Measurements from ENCODE around the gene LRCH1.
A peak's percentile ranks its signal among the peaks of the same experiment; 100 is the strongest.

Gene LRCH1

GRCh38 chr13:46546084-46546768, 6.7 kb upstream of the LRCH1 start:
- H3K23ac ChIP-seq (ENCODE audit: low read depth, low read length, poor library complexity): no peak overlapping the region
- WGBS, 2 donors (ENCODE audit: extremely low coverage in 2 of 2, insufficient read length in 2 of 2, insufficient replicate concordance in 1 of 2): no CpG with 5 or more reads among the region's 8 CpGs
- no peak overlapping the region for H4K8ac ChIP-seq (ENCODE audit: low read depth, low read length)
- H2BK120ac ChIP-seq (ENCODE audit: low read depth, low read length): no peak overlapping the region
- no peak overlapping the region for H3K4me2 ChIP-seq (ENCODE audit: insufficient read depth, low read length, poor library complexity, severe bottlenecking)
- DNase-seq (ENCODE audit: low spot score): no peak
- no peaks in the 10 kb centered on the region for H3K9me3 ChIP-seq (replicated peaks in 1 of 2; ENCODE audit: control insufficient read depth in 2 of 2, insufficient read depth in 1 of 2, low read depth in 1 of 2, low read length in 2 of 2)
- no peak overlapping the region for H4K91ac ChIP-seq (ENCODE audit: low read depth, low read length, poor library complexity)
- no peak overlapping the region for H2BK15ac ChIP-seq (ENCODE audit: low read length)
- no peak overlapping the region for H2BK5ac ChIP-seq (ENCODE audit: low read length)
- H3K4ac ChIP-seq (ENCODE audit: low read length): no peak overlapping the region
- no peak overlapping the region for H2AFZ ChIP-seq (ENCODE audit: low read length)
- no peak overlapping the region for H2BK12ac ChIP-seq (ENCODE audit: low read length)
- no peak overlapping the region for H2AK5ac ChIP-seq (ENCODE audit: low read depth, low read length)
- H3K27me3 ChIP-seq (ENCODE audit: control insufficient read depth in 3 of 3, insufficient read depth in 3 of 3, low read depth in 1 of 3, low read length in 3 of 3): no peaks in the 10 kb centered on the region
- no peak overlapping the region for H3K14ac ChIP-seq (ENCODE audit: low read length)
- H3K27ac ChIP-seq (replicated peaks; ENCODE audit: low read length): no peak overlapping the region
- no peak overlapping the region for H3K9ac ChIP-seq (ENCODE audit: low read depth, low read length, poor library complexity)
- no peak overlapping the region for H3K18ac ChIP-seq (ENCODE audit: low read length)
- no peaks in the 10 kb centered on the region for H3K79me1 ChIP-seq (ENCODE audit: low read depth, low read length)
- no peak overlapping the region for H3K4me3 ChIP-seq (ENCODE audit: low read length in 2 of 2)
- H3K4me1 ChIP-seq (ENCODE audit: control insufficient read depth in 2 of 2, insufficient read depth in 1 of 2, low read depth in 1 of 2, low read length in 2 of 2): no peaks in the 10 kb centered on the region
- no peaks in the 10 kb centered on the region for H3K36me3 ChIP-seq (replicated peaks in 1 of 2; ENCODE audit: control insufficient read depth in 2 of 2, insufficient read depth in 2 of 2, low read length in 2 of 2)

- no peak overlapping the region for H2BK5ac ChIP-seq (ENCODE audit: low read length)
- peaks cover 7% of the 10 kb centered on the region for H3K79me1 ChIP-seq (ENCODE audit: low read depth, low read length)
- no peak overlapping the region for H3K18ac ChIP-seq (ENCODE audit: low read length)
- H3K14ac ChIP-seq (ENCODE audit: low read length): no peak overlapping the region
- no CpG with 5 or more reads among the region's 2 CpGs for WGBS, 2 donors (ENCODE audit: extremely low coverage in 2 of 2, insufficient read length in 2 of 2, insufficient replicate concordance in 1 of 2)
- no peak overlapping the region for H2AK5ac ChIP-seq (ENCODE audit: low read depth, low read length)
- H3K23ac ChIP-seq (ENCODE audit: low read depth, low read length, poor library complexity): no peak overlapping the region
- H3K9ac ChIP-seq (ENCODE audit: low read depth, low read length, poor library complexity): no peak overlapping the region
- no peak overlapping the region for H2AFZ ChIP-seq (ENCODE audit: low read length)
- H3K27ac ChIP-seq (replicated peaks; ENCODE audit: low read length): no peak overlapping the region
- H2BK12ac ChIP-seq (ENCODE audit: low read length): no peak overlapping the region
- no peaks in the 10 kb centered on the region for H3K9me3 ChIP-seq (replicated peaks in 1 of 2; ENCODE audit: control insufficient read depth in 2 of 2, insufficient read depth in 1 of 2, low read depth in 1 of 2, low read length in 2 of 2)
- H3K36me3 ChIP-seq (replicated peaks in 1 of 2; ENCODE audit: control insufficient read depth in 2 of 2, insufficient read depth in 2 of 2, low read length in 2 of 2): no peaks in the 10 kb centered on the region
- H2BK15ac ChIP-seq (ENCODE audit: low read length): no peak overlapping the region
- H3K4me3 ChIP-seq (ENCODE audit: low read length in 2 of 2): no peak overlapping the region
- no peak overlapping the region for H2BK120ac ChIP-seq (ENCODE audit: low read depth, low read length)
- no peak overlapping the region for H4K8ac ChIP-seq (ENCODE audit: low read depth, low read length)
- no peak overlapping the region for H3K4me2 ChIP-seq (ENCODE audit: insufficient read depth, low read length, poor library complexity, severe bottlenecking)
- peaks cover 0 to 2% of the 10 kb centered on the region in 2 donors for H3K4me1 ChIP-seq (ENCODE audit: control insufficient read depth in 2 of 2, insufficient read depth in 1 of 2, low read depth in 1 of 2, low read length in 2 of 2)
- H3K27me3 ChIP-seq (ENCODE audit: control insufficient read depth in 3 of 3, insufficient read depth in 3 of 3, low read depth in 1 of 3, low read length in 3 of 3): peaks cover 0 to 31% (median 2%) of the 10 kb centered on the region in 3 experiments
- H4K91ac ChIP-seq (ENCODE audit: low read depth, low read length, poor library complexity): no peak overlapping the region
- DNase-seq (ENCODE audit: low spot score): no peak
- H3K4ac ChIP-seq (ENCODE audit: low read length): no peak overlapping the region
These were observed 2.1 kb upstream of the LRCH1 start for GRCh38 chr13:46550822-46551221.

- Histone ChIP-seq H3K4me3 (ENCODE audit: low read length in 2 of 2) (peak overlapping the region in 1 of 2 donors; percentile 86), H3K27ac (replicated peaks; ENCODE audit: low read length) (no peak overlapping the region)
These were observed 1.3 kb upstream of the LRCH1 start for GRCh38 chr13:46551410-46552302.

GRCh38 chr13:46552303-46552682, 677 bp upstream of the LRCH1 start:
- Histone ChIP-seq H3K9ac (ENCODE audit: low read depth, low read length, poor library complexity) (no peak overlapping the region), H2AFZ (ENCODE audit: low read length) (peak overlapping the region; percentile 99), H2BK120ac (ENCODE audit: low read depth, low read length) (no peak overlapping the region), H2BK12ac (ENCODE audit: low read length) (no peak overlapping the region), H3K23ac (ENCODE audit: low read depth, low read length, poor library complexity) (no peak overlapping the region), H3K18ac (ENCODE audit: low read length) (no peak overlapping the region), H2BK5ac (ENCODE audit: low read length) (no peak overlapping the region), H3K27ac (replicated peaks; ENCODE audit: low read length) (no peak overlapping the region), H3K9me3 (replicated peaks in 1 of 2; ENCODE audit: control insufficient read depth in 2 of 2, insufficient read depth in 1 of 2, low read depth in 1 of 2, low read length in 2 of 2) (no peaks in the 10 kb centered on the region), H4K8ac (ENCODE audit: low read depth, low read length) (no peak overlapping the region), H3K14ac (ENCODE audit: low read length) (no peak overlapping the region), H3K36me3 (replicated peaks in 1 of 2; ENCODE audit: control insufficient read depth in 2 of 2, insufficient read depth in 2 of 2, low read length in 2 of 2) (no peaks in the 10 kb centered on the region), H3K4me3 (ENCODE audit: low read length in 2 of 2) (peak overlapping the region; percentile 85 to 86), H2AK5ac (ENCODE audit: low read depth, low read length) (no peak overlapping the region), H4K91ac (ENCODE audit: low read depth, low read length, poor library complexity) (no peak overlapping the region), H3K79me1 (ENCODE audit: low read depth, low read length) (peaks cover 7% of the 10 kb centered on the region), H3K27me3 (ENCODE audit: control insufficient read depth in 3 of 3, insufficient read depth in 3 of 3, low read depth in 1 of 3, low read length in 3 of 3) (peaks cover 0 to 31% (median 2%) of the 10 kb centered on the region in 3 experiments), H3K4me2 (ENCODE audit: insufficient read depth, low read length, poor library complexity, severe bottlenecking) (peak overlapping the region; percentile 93), H3K4me1 (ENCODE audit: control insufficient read depth in 2 of 2, insufficient read depth in 1 of 2, low read depth in 1 of 2, low read length in 2 of 2) (peaks cover 0 to 2% of the 10 kb centered on the region in 2 donors), H3K4ac (ENCODE audit: low read length) (no peak overlapping the region), H2BK15ac (ENCODE audit: low read length) (no peak overlapping the region)
- WGBS, 2 donors (ENCODE audit: extremely low coverage in 2 of 2, insufficient read length in 2 of 2, insufficient replicate concordance in 1 of 2): no CpG with 5 or more reads among the region's 12 CpGs
- DNase-seq (ENCODE audit: low spot score): no peak

More at GRCh38 chr13:46551410-46552302, 1.3 kb upstream of the LRCH1 start:
- Histone ChIP-seq H2BK15ac (ENCODE audit: low read length) (no peak overlapping the region), H3K9me3 (replicated peaks in 1 of 2; ENCODE audit: control insufficient read depth in 2 of 2, insufficient read depth in 1 of 2, low read depth in 1 of 2, low read length in 2 of 2) (no peaks in the 10 kb centered on the region), H2BK5ac (ENCODE audit: low read length) (no peak overlapping the region), H3K9ac (ENCODE audit: low read depth, low read length, poor library complexity) (no peak overlapping the region), H3K27me3 (ENCODE audit: control insufficient read depth in 3 of 3, insufficient read depth in 3 of 3, low read depth in 1 of 3, low read length in 3 of 3) (peaks cover 0 to 31% (median 2%) of the 10 kb centered on the region in 3 experiments), H2BK12ac (ENCODE audit: low read length) (no peak overlapping the region), H3K18ac (ENCODE audit: low read length) (no peak overlapping the region), H3K4me1 (ENCODE audit: control insufficient read depth in 2 of 2, insufficient read depth in 1 of 2, low read depth in 1 of 2, low read length in 2 of 2) (peaks cover 0 to 2% of the 10 kb centered on the region in 2 donors), H3K14ac (ENCODE audit: low read length) (no peak overlapping the region), H4K8ac (ENCODE audit: low read depth, low read length) (no peak overlapping the region), H2AK5ac (ENCODE audit: low read depth, low read length) (no peak overlapping the region), H3K36me3 (replicated peaks in 1 of 2; ENCODE audit: control insufficient read depth in 2 of 2, insufficient read depth in 2 of 2, low read length in 2 of 2) (no peaks in the 10 kb centered on the region), H2BK120ac (ENCODE audit: low read depth, low read length) (no peak overlapping the region), H2AFZ (ENCODE audit: low read length) (peak overlapping the region; percentile 99), H3K23ac (ENCODE audit: low read depth, low read length, poor library complexity) (no peak overlapping the region), H3K4me2 (ENCODE audit: insufficient read depth, low read length, poor library complexity, severe bottlenecking) (no peak overlapping the region), H3K4ac (ENCODE audit: low read length) (no peak overlapping the region), H3K79me1 (ENCODE audit: low read depth, low read length) (peaks cover 7% of the 10 kb centered on the region), H4K91ac (ENCODE audit: low read depth, low read length, poor library complexity) (no peak overlapping the region)
- peak; percentile 62 for DNase-seq (ENCODE audit: low spot score)
- no CpG with 5 or more reads among the region's 22 CpGs for WGBS, 2 donors (ENCODE audit: extremely low coverage in 2 of 2, insufficient read length in 2 of 2, insufficient replicate concordance in 1 of 2)

Measured in neuronal stem cell (in vitro differentiated cells).